A549 treated with ZK216348 at 1 μM for 4 hours (cell line): ENCODE measurements around the gene DHRS12. TPM values are rescaled to one million over a fixed set of nuclear protein-coding genes. Genes with fewer than 3 reads are reported as not detected.

Source experiments
- total RNA-seq: library from RNA; stranded (reverse); fragments of 200-300 nt; extraction: Qiagen RNA extraction; gene quantifications from 5 replicates; pipeline ENCODE4 v1.2.3, GENCODE V29; 2022; ENCODE audit warnings: low read depth

The DHRS12 gene
- 3.9 to 5.9 TPM (median 4.9 TPM) in 5 replicates for total RNA-seq

DNA sequence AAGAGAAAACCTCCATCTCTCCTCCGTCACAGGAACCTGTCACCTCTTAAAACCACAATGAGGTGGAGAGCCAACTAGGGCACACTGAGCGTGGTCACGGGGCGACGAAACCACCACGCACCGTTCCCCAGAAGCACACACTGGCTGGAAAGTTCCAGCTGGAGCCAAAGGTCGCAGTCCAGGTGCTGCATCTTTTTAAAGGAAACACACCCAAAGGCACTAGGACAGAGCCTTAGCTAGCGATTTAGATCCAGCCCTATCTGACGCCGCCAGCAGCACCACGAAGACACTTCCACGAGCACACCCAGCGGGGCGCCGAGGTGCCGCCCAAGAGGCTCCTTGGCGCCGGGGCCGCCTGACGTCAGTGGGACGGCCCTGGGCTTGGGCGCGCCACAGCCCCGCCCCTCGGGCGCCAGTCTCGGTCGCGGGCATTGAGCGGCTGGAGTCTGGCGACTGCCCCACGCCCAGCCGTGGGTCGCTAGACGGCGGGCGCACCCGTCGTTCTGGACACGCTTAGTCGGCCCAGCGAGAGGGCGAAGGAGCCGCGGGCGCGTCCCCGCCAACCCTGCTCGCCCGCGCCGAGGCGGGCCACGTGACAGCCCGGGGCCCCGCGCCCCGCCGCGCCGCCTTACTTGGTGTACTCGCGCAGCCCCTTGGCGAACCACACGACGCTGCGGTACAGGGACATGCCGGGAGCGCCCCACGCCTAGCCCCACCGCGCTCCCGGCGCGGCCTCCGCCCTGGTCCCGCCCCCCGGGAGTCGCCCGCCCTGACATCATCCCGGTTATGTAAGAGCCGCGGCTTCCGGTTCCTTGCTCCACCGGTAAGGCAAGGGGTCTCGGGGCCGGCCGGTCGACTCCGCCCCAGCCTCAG, at the start of gene DHRS12:
Gene DHRS12 (minus strand): TSS at position 742 of the 873 bp plus-strand sequence. CDS start 4,504 bp downstream, outside the sequence.

GRCh38 chr13:51844862-51845573, 41.1 kb upstream of the DHRS12 start, which contains the start of gene TMEM272:
Gene TMEM272 (minus strand): TSS chr13:51845177. CDS start chr13:51838530, 6,647 bp downstream.

Other genes starting within 250 kb of the DHRS12 start
- gene WDFY2, start 219.7 kb downstream of the DHRS12 start, total RNA-seq, result 2.5 to 4.1 TPM (median 3.1 TPM) in 5 replicates
- gene TMEM272, start 41.0 kb upstream of the DHRS12 start, total RNA-seq, result not detected in 5 replicates
- not detected in 5 replicates for gene CCDC70, start 57.8 kb upstream of the DHRS12 start, total RNA-seq
- 1.8 to 3.1 TPM (median 2.9 TPM) in 5 replicates for gene ATP7B, start 207.3 kb upstream of the DHRS12 start, total RNA-seq
- gene ALG11, start 208.2 kb upstream of the DHRS12 start, total RNA-seq, result 5.8 to 10.0 TPM (median 8.1 TPM) in 5 replicates
- gene UTP14C, start 220.5 kb upstream of the DHRS12 start, total RNA-seq, result 5.2 to 8.0 TPM (median 6.3 TPM) in 5 replicates